ENCODE results near the gene PTPRD.

Gene PTPRD

GRCh38 chr9:10612641-10613398 lies at the start of gene PTPRD:
Gene PTPRD, minus strand, starts transcription at chr9:10613002.
- FAIRE-seq: no peak

- no peak for FAIRE-seq
Observed at GRCh38 chr9:10661994-10662393, 49.2 kb upstream of the PTPRD start.

DNA sequence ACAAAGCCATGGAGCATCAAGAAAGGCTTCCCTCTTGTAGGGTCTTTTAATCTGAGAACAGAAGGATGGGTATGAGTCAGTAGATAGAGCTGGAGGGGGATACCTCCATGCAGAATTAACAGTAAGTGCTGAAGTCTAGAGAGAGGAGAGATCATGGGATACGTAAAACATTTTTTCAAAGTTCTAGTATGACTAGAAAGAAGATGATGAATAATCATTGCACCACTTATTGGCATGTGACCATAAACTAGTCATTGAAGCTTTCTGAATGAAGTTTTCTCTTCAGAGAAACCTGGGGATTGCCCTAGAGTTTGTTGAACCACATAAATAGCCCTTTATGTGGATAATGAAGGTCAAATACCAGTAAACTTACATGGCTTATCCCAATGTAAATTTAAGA lies 48.6 kb upstream of the PTPRD start:
- no peak for FAIRE-seq

- FAIRE-seq: no peak
Observed at GRCh38 chr9:10651012-10651411, 38.2 kb upstream of the PTPRD start.

DNA sequence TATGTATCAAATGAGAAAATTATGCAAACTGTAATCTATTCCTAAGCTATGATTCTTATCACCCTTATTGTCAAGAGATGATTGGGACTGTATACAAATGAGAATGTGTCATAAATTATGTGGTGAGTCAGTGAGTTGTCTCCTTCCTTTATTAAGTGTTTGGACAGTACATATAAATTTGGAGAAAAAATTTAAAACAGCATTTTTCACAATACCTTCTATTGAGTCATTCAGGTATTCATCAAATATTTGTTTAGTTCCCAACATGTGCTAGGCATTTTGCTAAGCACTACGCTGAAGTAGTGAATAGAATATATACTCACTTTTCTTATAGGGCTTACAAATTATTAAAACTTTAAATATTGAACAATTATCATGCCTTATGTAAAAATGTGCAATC lies 36.3 kb upstream of the PTPRD start:
- no peak for FAIRE-seq

DNA sequence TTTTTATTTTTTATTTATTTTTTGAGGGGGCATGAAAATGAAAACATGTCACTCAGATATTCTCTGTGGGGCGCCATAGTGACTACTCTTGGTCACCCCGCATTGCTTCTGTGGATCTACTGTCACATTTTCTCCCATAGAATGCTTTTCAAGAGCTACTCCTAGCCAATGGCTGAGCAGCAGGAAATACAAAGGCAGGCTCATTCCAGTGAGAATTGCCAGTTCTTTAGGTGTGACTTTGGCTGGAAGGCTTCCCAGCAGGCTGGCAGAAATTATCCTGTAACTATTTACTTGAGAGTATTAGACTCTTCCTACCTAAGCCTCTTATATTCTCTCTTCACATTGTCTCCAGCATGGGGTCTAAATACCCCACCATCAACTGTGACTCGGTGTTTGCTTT lies 21.0 kb upstream of the PTPRD start:
- no peak for FAIRE-seq

GRCh38 chr9:10614196-10614800 lies 1.5 kb upstream of the PTPRD start:
- no peak for FAIRE-seq

- no peak for FAIRE-seq
Observed at GRCh38 chr9:10613419-10613818, 617 bp upstream of the PTPRD start.

GRCh38 chr9:10605388-10605787 lies 7.4 kb downstream of the PTPRD start:
- no peak for FAIRE-seq

- no peak for FAIRE-seq
Observed at GRCh38 chr9:10604927-10605326, 7.9 kb downstream of the PTPRD start.

DNA sequence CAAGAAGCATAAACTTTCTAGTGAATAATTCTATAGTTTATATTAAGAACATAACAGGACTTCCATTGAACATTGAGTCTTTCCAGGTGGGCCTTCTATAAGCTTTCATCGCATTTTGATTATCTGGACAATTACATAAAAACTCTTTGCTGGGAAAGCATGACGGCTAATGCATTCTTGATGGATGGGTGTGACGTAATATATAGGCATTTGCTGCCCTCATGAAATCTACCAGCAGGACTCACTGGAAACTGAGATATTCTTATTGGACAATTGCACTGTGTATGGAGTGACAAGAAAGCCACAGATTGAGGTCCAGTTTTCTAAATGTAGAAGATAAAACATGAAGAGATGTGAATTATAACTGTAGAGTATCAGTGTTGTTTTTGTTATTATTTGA lies 15.0 kb downstream of the PTPRD start:
- no peak for FAIRE-seq

DNA sequence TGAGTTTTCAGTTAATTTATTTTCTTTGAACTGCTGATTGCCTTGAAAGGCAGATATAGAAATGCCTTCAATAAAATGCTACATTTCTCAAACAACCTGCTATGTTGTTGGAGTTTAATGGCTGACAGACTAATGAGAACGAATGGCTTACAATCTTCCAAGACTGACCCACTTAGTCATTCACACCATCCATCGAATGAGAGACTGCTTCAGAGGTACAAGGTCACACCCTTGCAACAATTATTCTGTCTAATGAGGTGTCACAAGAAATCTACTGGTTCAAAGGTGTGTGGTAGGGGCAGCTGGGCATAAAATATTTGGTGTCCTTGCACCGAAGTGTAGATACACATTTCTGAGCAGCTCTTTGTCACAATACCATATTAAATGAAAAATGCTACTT lies 18.3 kb downstream of the PTPRD start:
- no peak for FAIRE-seq

DNA sequence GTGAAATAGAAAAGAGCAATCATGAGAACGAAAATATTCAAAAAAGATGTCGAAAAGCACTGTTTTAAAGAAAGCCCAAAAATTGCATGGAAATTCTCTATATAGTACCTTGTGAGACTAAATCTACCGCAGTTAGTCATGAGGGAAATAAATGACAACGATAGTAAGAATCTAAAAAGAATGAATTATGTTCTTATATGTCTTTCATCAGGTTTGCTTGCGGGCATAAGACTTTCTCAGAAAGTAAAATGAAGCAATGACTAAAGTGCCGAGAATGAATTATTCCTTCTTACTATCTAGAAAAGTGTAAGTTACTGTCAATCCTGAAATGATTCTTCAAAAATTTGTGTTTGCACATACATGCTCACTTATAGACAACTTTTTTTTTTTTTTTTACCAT lies 26.4 kb downstream of the PTPRD start:
- FAIRE-seq: no peak

DNA sequence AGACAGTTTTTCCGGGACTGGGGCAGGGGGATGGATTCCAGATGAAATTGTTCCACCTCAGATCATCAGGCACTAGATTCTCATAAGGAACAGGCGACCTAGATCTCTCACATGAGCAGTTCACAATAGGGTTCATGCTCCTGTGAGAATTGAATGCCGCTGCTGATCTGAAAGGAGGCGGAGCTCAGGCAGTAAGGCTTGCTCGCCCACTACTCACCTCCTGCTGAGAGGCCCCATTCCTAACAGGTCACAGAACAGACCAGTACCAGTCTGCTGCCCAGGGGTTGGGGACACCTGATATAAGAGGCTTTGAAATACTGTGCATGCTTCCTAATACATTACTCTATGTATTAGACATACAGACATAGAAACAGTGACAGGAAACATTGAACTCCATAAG lies 41.1 kb downstream of the PTPRD start:
- FAIRE-seq: no peak

- FAIRE-seq: no peak
Observed at GRCh38 chr9:10566848-10567247, 46.0 kb downstream of the PTPRD start.

GRCh38 chr9:10562581-10563343 lies 50.0 kb downstream of the PTPRD start:
- FAIRE-seq: peak; percentile 9

- FAIRE-seq: no peak
Observed at GRCh38 chr9:10548348-10548747, 64.5 kb downstream of the PTPRD start.

- no peak for FAIRE-seq
Observed at GRCh38 chr9:10538073-10538472, 74.7 kb downstream of the PTPRD start.

DNA sequence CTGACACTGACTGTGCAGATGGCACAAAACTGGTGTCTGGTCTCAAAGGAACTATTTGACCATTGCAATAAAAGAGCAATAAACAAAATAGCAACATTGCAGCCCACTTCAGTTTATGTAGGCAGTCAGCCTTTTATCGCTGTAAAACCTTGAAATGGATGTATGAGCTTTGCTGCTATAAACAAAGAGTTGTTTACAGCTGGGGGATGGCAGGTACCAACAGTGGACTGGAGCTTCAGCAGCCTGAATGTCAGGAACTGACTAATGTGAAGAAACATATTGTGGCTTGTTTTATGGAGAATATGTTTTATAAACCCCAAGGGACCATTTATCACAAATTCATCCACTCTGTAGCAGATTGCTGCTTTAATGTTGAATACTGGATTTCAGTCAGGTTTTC lies 78.0 kb downstream of the PTPRD start:
- no peak for FAIRE-seq

DNA sequence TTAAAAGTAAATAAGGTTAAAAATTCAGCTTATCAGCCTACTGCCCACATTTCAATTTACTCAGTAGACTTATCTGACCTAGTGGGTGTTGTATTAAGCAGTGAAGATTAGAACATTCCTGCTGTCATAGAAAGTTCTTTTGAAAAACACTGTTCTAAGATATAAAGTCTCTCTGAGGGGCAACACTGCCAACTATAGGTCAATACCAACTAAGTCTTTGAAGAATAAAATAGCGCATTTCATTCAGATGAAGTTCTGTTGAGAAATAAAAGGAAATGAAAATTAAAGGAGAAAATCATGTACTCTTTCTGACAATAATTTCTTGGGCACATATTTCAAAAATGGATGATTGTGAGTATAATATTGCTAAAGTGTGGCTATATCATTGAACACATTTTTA lies 86.8 kb downstream of the PTPRD start:
- FAIRE-seq: no peak

- no peak for FAIRE-seq
Observed at GRCh38 chr9:10523164-10523563, 89.6 kb downstream of the PTPRD start.

DNA sequence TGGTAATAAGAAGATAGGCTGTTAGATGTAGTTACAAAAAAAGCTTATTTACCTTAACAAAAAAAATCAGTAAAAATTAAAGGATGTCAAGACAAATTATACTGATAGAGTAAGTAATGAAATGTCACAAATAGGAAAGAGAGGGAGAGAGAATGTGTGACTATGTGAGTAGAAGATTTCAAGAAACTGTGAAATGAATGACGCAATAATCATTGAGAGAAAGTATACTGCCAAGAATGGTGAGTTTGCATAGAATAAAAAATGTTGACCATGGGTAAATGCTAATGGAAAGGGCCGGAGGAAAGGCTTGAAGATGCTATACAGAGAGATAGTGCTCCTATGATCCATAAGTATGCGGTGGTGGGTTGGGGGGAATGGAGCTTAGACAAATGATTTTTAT lies 100.7 kb downstream of the PTPRD start:
- no peak for FAIRE-seq

GRCh38 chr9:10488937-10489336 lies 123.9 kb downstream of the PTPRD start:
- FAIRE-seq: no peak

DNA sequence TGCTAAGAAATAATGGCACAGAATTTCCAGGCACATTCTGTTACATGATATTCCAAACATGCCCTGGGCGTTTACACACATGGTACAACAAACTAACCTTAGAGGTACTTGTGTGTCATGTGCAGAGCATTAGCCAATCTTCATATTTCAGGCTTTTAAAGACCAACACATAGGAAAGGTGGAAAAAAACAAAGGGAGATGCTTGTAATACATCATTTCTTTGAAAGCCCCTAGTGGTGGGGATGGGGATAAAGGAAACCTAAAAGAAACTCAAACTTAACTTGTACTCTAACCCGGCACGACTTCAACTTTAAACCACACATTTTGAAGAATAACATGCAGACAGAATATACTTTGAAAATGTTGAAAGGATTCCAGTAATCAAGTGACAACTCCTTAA lies 133.6 kb downstream of the PTPRD start:
- no peak for FAIRE-seq
